Panc1 (cell line): ENCODE measurements around the gene HPCAL1. TPM values are rescaled to one million over a fixed set of nuclear protein-coding genes. Genes with fewer than 3 reads are reported as not detected.

Experiments
- ATAC-seq: fragments of 200-7000 bp; cut with Tn5 transposase; 2 replicates; pipeline ENCODE4 v1.9.1; 2020; ENCODE audit warnings: mild to moderate bottlenecking, moderate library complexity
- BruUV-seq: library from RNA; stranded (reverse); fragments of 400-500 nt; replicated peaks from 2 replicates; lab custom pipeline; 2021; lab: Mats Ljungman, UMichigan
- CTCF ChIA-PET: fragments of 300-600 bp; sonication (Branson Sonifier 250); formaldehyde crosslinking; loops from one replicate; lab custom pipeline; 2022; ENCODE audit warnings: antibody characterized with exemption; lab: Charles Lee
- POLR2A ChIA-PET: fragments of 300-600 bp; sonication (Branson Sonifier 250); formaldehyde crosslinking; loops from one replicate; lab custom pipeline; 2022; ENCODE audit warnings: antibody characterized with exemption; lab: Charles Lee
- DNase-seq: peaks from one replicate; pipeline ENCODE4 v3.0.0-alpha.2; 2010; ENCODE audit warnings: low read depth, low spot score
- H3K27ac ChIP-seq: 2 replicates; pipeline ENCODE4 v1.5.1; 2011; ENCODE audit warnings: mild to moderate bottlenecking, low read length, inconsistent platforms
- H3K27me3 ChIP-seq: fragments of 200-500 bp; sonication (Bioruptor generic); 2 replicates; pipeline ENCODE4 v1.6.0; 2014; ENCODE audit warnings: low read length, inconsistent platforms; ENCODE audit not compliant: control insufficient read depth, insufficient read depth
- H3K36me3 ChIP-seq: fragments of 200-500 bp; sonication (Bioruptor generic); 2 replicates; pipeline ENCODE4 v1.5.1; 2014; ENCODE audit warnings: inconsistent platforms, mild to moderate bottlenecking, low read length, moderate library complexity; ENCODE audit not compliant: control insufficient read depth, insufficient read depth
- H3K4me1 ChIP-seq: 2 replicates; pipeline ENCODE4 v1.5.1; 2011; ENCODE audit warnings: inconsistent platforms, mild to moderate bottlenecking, low read length, moderate library complexity; ENCODE audit not compliant: control insufficient read depth, insufficient read depth
- H3K4me3 ChIP-seq, 2 experiments: 2 replicates each; pipeline ENCODE4 v1.5.1; 2011 to 2012; ENCODE audit warnings: low read depth in 2 of 2, low read length in 2 of 2, mild to moderate bottlenecking in 2 of 2, inconsistent platforms in 1 of 2, moderate library complexity in 1 of 2
- H3K9me3 ChIP-seq: fragments of 200-500 bp; sonication (Bioruptor generic); 2 replicates; pipeline ENCODE4 v1.5.1; 2014; ENCODE audit warnings: low read depth, mild to moderate bottlenecking, inconsistent platforms, low read length, moderate library complexity; ENCODE audit not compliant: control insufficient read depth, insufficient read depth
- CTCF ChIP-seq: fragments of 450-650 bp; IDR thresholded peaks from 2 replicates; pipeline ENCODE4 v1.5.1; 2017; ENCODE audit warnings: mild to moderate bottlenecking
- POLR2AphosphoS5 ChIP-seq: IDR thresholded peaks from 2 replicates; pipeline ENCODE4 v1.6.1; 2012; ENCODE audit warnings: mild to moderate bottlenecking, low read depth, low read length, moderate library complexity
- REST ChIP-seq, 2 experiments: IDR thresholded peaks; 2 replicates each; pipeline ENCODE4 v1.6.1; 2011 to 2012; ENCODE audit warnings: low read depth in 2 of 2, control low read depth in 1 of 2, low read length in 1 of 2, mild to moderate bottlenecking in 1 of 2, moderate library complexity in 1 of 2; ENCODE audit not compliant: insufficient read depth in 1 of 2
- SIN3A ChIP-seq: IDR thresholded peaks from 2 replicates; pipeline ENCODE4 v1.6.1; 2012; ENCODE audit warnings: low read depth, mild to moderate bottlenecking, low read length, moderate library complexity, borderline replicate concordance; ENCODE audit not compliant: insufficient read depth
- TCF7L2 ChIP-seq: IDR thresholded peaks from 2 replicates; pipeline ENCODE4 v1.6.1; 2011; ENCODE audit warnings: mild to moderate bottlenecking, low read depth, low read length, inconsistent platforms
- in situ Hi-C: cut with HindIII; loops from 2 replicates; pipeline ENCODE4 v1.10.0; 2016; ENCODE audit warnings: low sequenced_read_pairs, low pct_unique_long_range_greater_than_20kb
- intact Hi-C: fragments of 100-400 bp; cut with micrococcal nuclease; formaldehyde crosslinking; loops from one replicate; pipeline ENCODE4 v1.10.0; 2022; ENCODE audit not compliant: unreplicated experiment
- total RNA-seq: library from RNA; stranded (reverse); gene quantifications from one replicate; pipeline ENCODE4 v1.2.1, GENCODE V29; 2021; ENCODE audit not compliant: unreplicated experiment

Gene HPCAL1
- total RNA-seq, 1 experiment from 2014 or later, result 234 TPM

- no peaks in the 10 kb centered on the region for H3K9me3 ChIP-seq
- no peaks in the 10 kb centered on the region for H3K4me1 ChIP-seq
- TF ChIP-seq POLR2AphosphoS5, result no peak
- no peak for TF ChIP-seq REST (IDR thresholded peaks at IDR 0.05; ENCODE audit: insufficient read depth in 1 of 2, low read depth in 2 of 2, low read length in 1 of 2)
- no peak for TF ChIP-seq TCF7L2
- TF ChIP-seq SIN3A, result no peak
- no peak for TF ChIP-seq CTCF
- intact Hi-C loops (no loop called here), in situ Hi-C loops (no loop called here)
- H3K4me3 ChIP-seq, result no peak overlapping the region
- ATAC-seq, result no peak
- POLR2A ChIA-PET, result no interaction called here
- CTCF ChIA-PET, result no interaction called here
- no peak overlapping the region for H3K27ac ChIP-seq
- no peaks in the 10 kb centered on the region for H3K36me3 ChIP-seq
- BruUV-seq, result no TSS peak
- H3K27me3 ChIP-seq, result no peaks in the 10 kb centered on the region
- no peak for DNase-seq
These were observed 173.3 kb downstream of the HPCAL1 start for GRCh38 chr2:10475811-10476660.

- no peaks in the 10 kb centered on the region for H3K36me3 ChIP-seq
- no TSS peak for BruUV-seq
- no peak for ATAC-seq
- no peak overlapping the region for H3K27ac ChIP-seq
- intact Hi-C loops, result no loop called here
- ChIA-PET POLR2A (no interaction called here), CTCF (no interaction called here)
- no peak overlapping the region for H3K4me3 ChIP-seq
- no peaks in the 10 kb centered on the region for H3K27me3 ChIP-seq
- no peaks in the 10 kb centered on the region for H3K4me1 ChIP-seq
- in situ Hi-C loops, result no loop called here
- TF ChIP-seq SIN3A, result no peak
- TF ChIP-seq REST (IDR thresholded peaks at IDR 0.05; ENCODE audit: insufficient read depth in 1 of 2, low read depth in 2 of 2, low read length in 1 of 2), result no peak
- no peak for TF ChIP-seq POLR2AphosphoS5
- TF ChIP-seq TCF7L2, result no peak
- TF ChIP-seq CTCF, result no peak
- no peaks in the 10 kb centered on the region for H3K9me3 ChIP-seq
- DNase-seq, result no peak
These were observed 174.2 kb downstream of the HPCAL1 start for GRCh38 chr2:10476723-10477442.
